IPS DF 19.7 (cell line): ENCODE data around the gene LMF1.
"Not testable (repeated sequence)": the region's sequence is repeated elsewhere in the genome, so short reads cannot be mapped to it uniquely, and the experiment has no call there.

Experiments used
- DNase-seq: peaks from one replicate; pipeline ENCODE4 v3.0.0-alpha.2; 2013; ENCODE audit warnings: low read depth, low spot score

LMF1 gene

DNA sequence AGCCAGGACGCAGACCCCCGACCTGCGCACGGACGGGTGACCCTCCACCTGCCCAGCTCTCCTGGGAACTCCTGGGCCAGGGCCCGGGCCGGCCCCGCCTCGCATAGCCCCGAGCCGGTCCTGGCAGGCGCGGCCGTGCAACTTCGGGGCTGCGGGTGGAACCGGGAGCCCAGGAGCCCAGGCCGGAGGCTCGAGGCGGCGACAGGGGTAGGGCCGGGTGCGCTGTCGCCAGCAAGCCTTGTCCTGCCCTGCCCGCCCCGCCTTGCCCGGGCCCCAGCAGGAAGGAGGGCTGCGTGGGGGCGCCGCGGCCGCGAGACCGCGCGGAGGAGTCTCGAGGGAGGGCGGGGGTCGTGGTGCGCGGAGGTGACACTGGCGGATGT, 408 bp downstream of the LMF1 start:
- no peak for DNase-seq

DNA sequence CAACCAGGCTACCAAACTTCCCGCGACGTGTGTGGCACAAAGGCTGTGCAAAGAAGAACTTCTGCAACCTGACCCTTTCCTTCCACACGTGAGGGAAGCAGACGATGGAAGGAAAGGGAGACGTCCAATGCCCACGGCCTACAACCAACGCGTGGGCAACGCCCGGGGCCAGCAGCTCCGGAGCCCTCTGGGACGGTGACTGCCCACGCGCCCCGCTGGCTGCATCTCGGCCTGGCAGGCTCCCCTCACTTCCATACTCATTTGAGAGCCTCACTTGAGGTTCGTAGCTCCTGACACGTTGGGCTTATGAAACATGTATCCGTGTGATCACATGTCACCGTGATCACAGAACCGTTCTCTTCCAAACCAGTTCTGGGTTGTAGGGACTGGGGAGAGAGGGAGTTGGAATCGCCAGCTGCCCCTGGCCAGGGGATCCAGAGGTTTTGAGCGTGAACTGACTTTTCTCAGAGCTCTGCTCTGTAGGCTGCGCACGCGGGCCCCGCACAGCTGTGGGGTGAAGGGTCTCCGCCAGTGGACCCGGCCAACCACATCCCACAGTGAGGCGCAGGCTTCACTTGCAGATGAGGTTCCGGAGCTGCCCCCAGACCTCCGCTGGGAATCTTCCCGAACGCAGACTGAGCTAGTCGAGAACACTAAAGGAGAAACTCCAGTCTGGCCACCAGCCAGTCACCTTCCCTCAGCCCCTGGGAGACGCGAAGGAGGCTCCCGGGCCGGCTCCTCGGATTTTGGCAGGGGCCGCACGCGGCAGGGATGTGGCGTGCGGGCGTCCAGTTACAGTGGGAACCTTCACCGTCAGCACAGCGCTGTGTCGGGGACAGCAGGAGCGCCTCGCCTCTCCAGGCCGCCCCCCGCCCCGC, 1.0 kb downstream of the LMF1 start:
- no peak for DNase-seq

DNA sequence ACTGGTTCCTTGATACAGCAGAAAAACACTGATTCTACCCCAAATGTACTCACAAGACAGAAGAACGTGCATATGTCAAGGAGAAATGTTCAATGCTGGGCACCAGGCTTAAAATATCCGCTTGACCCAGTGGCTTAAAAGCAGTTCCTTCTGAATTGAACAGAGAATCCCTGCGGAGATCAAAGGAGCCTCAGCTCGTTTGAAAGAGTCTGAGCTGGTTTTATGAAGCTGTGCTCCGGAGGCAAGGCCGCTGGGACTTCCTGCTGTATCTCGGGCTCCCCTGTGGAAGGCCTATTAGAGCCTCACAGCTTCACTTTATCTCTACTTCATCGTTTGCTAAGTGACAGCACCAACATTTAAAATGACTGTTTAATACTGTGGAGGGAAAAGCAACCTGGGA, 2.2 kb downstream of the LMF1 start:
- no peak for DNase-seq

GRCh38 chr16:967546-968295, 3.1 kb downstream of the LMF1 start:
- no peak for DNase-seq

DNA sequence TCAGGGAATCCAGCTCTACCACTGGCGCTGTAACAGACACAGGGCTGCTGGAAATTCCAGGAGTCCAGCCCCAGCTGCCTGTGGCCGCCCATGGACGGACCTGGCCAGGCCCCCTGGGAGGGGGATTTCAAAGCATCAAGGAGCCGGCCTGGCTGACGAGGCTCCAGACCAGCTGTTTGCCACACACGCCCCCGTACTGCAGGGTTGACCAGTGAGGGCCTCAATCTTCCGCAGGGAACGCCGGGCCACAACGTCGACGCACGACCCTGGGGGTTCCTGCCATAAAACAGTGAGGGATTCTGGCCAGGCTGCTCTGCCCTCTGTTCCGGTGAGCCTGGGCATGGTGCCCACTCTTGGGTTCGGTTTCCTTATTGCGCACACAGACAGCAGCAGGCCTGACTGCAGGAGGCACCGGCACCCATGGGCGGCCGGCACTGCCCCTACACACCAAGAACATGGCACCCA, 3.7 kb downstream of the LMF1 start:
- DNase-seq = no peak

- DNase-seq = no peak
Measured at GRCh38 chr16:966505-966904, 4.3 kb downstream of the LMF1 start.

- no peak for DNase-seq
Measured at GRCh38 chr16:966035-966434, 4.7 kb downstream of the LMF1 start.

DNA sequence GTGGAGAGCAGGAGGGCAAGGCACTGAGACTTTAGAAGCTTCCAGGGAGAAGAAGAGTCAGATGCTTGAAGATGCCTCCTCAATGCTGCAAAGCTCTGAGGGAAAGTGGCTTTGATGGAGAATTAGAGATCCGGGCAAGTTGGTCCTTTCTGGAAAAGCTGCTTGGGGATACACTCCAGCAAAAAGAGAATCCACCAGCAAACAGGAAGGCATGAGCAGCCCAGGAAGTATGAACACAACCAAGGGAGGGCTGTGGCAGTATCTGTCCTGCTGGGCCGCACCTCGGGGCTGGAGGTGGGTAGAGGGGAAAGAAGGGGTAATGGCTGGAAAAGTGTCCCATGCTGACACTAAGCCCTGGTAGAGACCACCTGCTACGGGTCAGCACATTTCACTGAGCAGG, 5.3 kb downstream of the LMF1 start:
- no peak for DNase-seq

DNA sequence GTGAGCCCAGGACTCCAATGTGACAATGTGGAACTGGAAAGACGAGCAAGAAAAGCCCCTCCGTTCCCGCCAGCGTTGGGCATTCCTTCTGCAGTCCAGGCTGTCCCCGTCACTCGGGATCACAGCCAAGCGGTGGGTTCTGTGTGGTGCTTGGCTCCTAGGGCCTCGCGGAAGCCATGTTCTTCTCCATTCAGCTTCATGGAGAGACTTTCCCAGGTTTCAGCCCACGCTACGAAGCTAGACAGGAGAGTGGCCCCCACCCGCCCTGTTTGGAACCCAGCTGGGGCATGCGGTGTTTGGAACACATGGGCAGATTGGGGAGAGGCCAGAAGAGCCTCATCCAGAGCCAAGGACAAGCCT, 5.8 kb downstream of the LMF1 start:
- no peak for DNase-seq

- no peak for DNase-seq
Measured at GRCh38 chr16:964356-965035, 6.3 kb downstream of the LMF1 start.

DNA sequence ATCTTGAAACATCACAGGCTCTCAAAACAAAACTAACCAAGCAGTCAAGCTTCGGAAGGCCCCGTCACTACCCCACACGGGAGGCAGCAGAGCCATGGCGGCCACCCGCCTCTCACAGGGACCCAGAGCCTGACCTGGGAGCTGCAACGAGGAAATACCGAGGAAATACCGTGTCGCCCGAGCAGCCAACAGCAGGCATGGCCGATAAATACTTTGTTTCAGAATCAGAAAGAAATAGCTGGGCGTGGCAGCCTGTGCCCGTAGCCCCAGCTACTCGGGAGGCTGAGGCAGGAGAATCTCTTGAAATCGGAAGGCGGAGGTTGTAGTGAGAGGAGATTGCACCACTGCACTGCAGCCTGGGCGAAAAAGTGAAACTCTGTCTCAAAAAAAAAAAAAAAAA, 6.9 kb downstream of the LMF1 start:
- DNase-seq = no peak

- DNase-seq = no peak
Measured at GRCh38 chr16:962901-963814, 7.6 kb downstream of the LMF1 start.

DNA sequence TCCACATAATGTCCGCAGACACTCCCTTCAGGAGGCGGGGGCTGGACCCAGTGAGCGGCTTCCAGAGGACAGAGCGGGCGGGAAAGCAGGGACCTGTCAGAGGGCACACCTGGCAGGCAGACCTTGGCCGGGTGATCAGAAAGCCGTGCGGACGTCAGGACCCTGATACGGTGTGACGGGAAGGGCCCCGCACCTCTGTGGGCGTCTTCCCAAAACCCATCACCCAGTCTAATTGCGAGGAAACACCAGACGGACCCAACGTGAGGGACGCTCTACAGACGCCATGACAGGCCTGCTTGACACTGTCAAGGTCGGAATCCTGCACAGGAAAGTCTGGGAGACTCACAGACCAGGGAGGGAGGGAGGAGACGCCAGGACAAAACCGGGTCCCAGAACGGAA, 8.4 kb downstream of the LMF1 start:
- DNase-seq = no peak

DNA sequence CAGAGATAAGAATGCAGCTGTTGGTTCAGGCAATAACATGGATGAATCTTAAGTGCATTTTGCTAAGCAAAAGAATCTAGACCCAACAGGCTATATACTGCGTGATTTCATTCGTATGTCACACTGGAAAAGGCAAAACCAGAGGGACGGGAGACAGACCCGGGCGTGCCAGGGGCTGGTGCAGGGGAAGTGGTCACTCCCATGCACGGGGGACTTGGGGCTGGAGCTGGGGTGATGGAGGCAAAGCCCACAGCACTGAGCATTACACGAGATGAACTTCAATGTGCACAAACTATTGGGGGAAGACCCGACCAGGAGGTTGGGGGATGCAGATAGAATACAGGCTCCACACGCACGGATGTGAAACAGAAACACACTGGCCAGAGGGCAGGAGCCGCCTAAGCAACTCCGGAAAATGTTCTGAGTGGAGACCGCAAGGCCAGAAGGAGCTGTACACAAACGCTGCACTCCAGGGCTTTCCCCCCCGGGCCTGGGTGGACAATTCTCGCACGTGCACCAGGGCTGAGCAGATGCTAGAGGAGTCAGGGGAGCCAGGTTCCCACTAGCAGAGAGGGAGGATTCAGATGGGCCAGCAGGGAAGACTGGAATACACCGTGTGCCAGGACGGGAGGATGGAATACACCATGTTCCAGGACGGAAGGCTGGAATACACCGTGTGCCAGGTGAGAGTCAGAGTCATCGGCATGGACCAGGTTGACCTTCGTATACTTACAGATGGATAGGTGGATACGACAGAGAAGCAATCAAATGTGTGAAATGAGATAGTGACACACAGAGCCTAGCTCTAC, 11.3 kb downstream of the LMF1 start:
- DNase-seq = no peak

DNA sequence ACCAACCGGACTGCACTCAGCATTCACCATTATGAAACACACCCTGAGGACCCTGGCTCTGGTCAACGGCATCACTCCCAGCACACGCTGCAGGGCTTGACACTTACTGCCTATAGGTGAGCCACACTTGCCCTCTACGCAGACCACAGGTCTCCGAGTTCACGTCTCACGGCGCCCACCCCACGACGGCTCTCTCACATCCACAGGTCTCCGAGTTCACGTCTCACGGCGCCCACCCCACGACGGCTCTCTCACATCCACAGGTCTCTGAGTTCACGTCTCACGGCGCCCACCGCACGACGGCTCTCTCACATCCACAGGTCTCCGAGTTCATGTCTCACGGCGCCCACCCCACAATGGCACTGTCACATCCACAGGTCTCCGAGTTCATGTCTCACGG, 15.0 kb downstream of the LMF1 start:
- DNase-seq = not testable (repeated sequence)

DNA sequence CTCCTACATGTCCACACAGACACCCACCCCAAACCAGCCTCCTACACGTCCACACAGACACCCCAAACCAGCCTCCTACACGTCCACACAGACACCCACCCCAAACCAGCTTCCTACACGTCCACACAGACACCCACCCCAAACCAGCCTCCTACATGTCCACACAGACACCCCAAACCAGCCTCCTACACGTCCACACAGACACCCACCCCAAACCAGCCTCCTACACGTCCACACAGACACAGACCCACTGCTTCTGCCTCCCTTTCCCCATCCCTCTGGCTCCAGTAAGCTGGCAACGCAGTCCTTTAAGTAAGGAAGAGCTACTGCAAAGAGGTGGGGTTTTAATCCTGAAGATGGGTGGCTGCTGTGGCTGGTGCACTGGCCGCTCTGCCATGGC, 17.0 kb downstream of the LMF1 start:
- not testable (repeated sequence) for DNase-seq

- no peak for DNase-seq
Measured at GRCh38 chr16:952321-952720, 18.5 kb downstream of the LMF1 start.

GRCh38 chr16:951660-952301, 19.0 kb downstream of the LMF1 start:
- DNase-seq = no peak

DNA sequence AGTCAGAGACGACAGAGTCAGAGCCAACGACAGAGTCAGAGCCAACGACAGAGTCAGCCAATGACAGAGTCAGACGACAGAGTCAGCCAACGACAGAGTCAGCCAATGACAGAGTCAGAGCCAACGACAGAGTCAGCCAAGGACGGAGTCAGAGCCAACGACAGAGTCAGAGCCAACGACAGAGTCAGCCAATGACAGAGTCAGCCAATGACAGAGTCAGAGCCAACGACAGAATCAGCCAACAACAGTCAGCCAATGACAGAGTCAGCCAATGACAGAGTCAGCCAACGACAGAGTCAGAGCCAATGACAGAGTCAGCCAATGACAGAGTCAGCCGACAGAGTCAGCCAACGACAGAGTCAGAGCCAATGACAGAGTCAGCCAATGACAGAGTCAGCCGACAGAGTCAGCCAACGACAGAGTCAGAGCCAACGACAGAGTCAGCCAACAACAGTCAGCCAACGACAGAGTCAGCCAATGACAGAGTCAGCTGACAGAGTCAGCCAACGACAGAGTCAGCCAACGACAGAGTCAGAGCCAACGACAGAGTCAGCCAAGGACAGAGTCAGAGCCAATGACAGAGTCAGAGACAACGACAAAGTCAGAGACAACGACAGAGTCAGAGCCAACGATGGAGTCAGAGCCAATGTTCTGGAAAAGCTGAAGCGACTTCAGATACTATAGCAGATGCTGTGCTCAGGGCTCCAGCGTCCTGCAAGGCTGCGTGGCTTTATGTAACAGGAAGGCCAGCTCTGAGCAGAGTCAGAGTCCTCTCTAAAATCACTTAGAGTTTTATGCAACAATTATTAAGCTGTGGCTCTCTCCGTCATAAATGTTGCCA, 19.8 kb downstream of the LMF1 start:
- DNase-seq = not testable (repeated sequence)
